Measurements from ENCODE around the gene NMUR1.
"Not testable (repeated sequence)": the region's sequence is repeated elsewhere in the genome, so short reads cannot be mapped to it uniquely, and the experiment has no call there.

NMUR1 gene

GRCh38 chr2:231565887-231566594, 35.8 kb upstream of the NMUR1 start:
- no peak for DNase-seq
- Mint-ChIP-seq H3K9me3 (no peaks in the 10 kb centered on the region), H3K4me3 (no peak overlapping the region), H3K27me3 (peaks cover 0 to 5% of the 10 kb centered on the region in 2 donors), H3K27ac (no peak overlapping the region), H3K36me3 (ENCODE audit: insufficient read depth) (peaks cover under 1% of the 10 kb centered on the region), H3K4me1 (ENCODE audit: low read depth in 2 of 2) (peaks cover 0 to 5% of the 10 kb centered on the region in 2 donors)
- ATAC-seq (replicated peaks), result no peak

- no peaks in the 10 kb centered on the region for H3K9me3 Mint-ChIP-seq
- no peak overlapping the region for H3K27ac Mint-ChIP-seq
- H3K36me3 Mint-ChIP-seq (ENCODE audit: insufficient read depth), result peaks cover 3% of the 10 kb centered on the region
- no peak overlapping the region for H3K4me3 Mint-ChIP-seq
- ATAC-seq (replicated peaks) (peak; percentile 50), DNase-seq (no peak)
- H3K4me1 Mint-ChIP-seq (ENCODE audit: low read depth in 2 of 2), result peaks cover 0 to 2% of the 10 kb centered on the region in 2 donors
- no peaks in the 10 kb centered on the region for H3K27me3 Mint-ChIP-seq
These were observed 33.2 kb upstream of the NMUR1 start for GRCh38 chr2:231563378-231563961.

GRCh38 chr2:231557571-231558217, 27.4 kb upstream of the NMUR1 start:
- peak overlapping the region; percentile 31 to 79 for H3K4me3 Mint-ChIP-seq

GRCh38 chr2:231556981-231557380, 26.7 kb upstream of the NMUR1 start:
- Mint-ChIP-seq H3K4me3 (peak overlapping the region in 1 of 2 donors; percentile 79), H3K27me3 (no peaks in the 10 kb centered on the region), H3K36me3 (ENCODE audit: insufficient read depth) (peaks cover 3% of the 10 kb centered on the region), H3K4me1 (ENCODE audit: low read depth in 2 of 2) (peaks cover 34 to 38% of the 10 kb centered on the region in 2 donors), H3K9me3 (peaks cover 6 to 14% of the 10 kb centered on the region in 2 donors), H3K27ac (peak overlapping the region; percentile 84 to 95)
- ATAC-seq (replicated peaks) (no peak), DNase-seq (no peak)

More at GRCh38 chr2:231557571-231558217, 27.4 kb upstream of the NMUR1 start:
- H3K36me3 Mint-ChIP-seq (ENCODE audit: insufficient read depth), result peaks cover 3% of the 10 kb centered on the region
- DNase-seq (peak; percentile 65 to 69 (median 67)), ATAC-seq (replicated peaks) (peak; percentile 93)
- peaks cover 34 to 38% of the 10 kb centered on the region in 2 donors for H3K4me1 Mint-ChIP-seq (ENCODE audit: low read depth in 2 of 2)
- H3K27me3 Mint-ChIP-seq, result no peaks in the 10 kb centered on the region
- peaks cover 6 to 11% of the 10 kb centered on the region in 2 donors for H3K9me3 Mint-ChIP-seq
- peak overlapping the region in 1 of 2 donors; percentile 84 for H3K27ac Mint-ChIP-seq

- Mint-ChIP-seq H3K9me3 (peaks cover 6 to 14% of the 10 kb centered on the region in 2 donors), H3K27ac (peak overlapping the region; percentile 84 to 95), H3K4me3 (peak overlapping the region in 1 of 2 donors; percentile 79), H3K4me1 (ENCODE audit: low read depth in 2 of 2) (peaks cover 34 to 38% of the 10 kb centered on the region in 2 donors)
- not testable (repeated sequence) for H3K36me3 Mint-ChIP-seq (ENCODE audit: insufficient read depth); ATAC-seq (replicated peaks); DNase-seq; H3K27me3 Mint-ChIP-seq
These were observed 26.3 kb upstream of the NMUR1 start for GRCh38 chr2:231556496-231556895.

GRCh38 chr2:231554748-231555545, 24.7 kb upstream of the NMUR1 start:
- ATAC-seq (replicated peaks), result peak; percentile 20
- DNase-seq, result no peak
- peaks cover 6 to 14% of the 10 kb centered on the region in 2 donors for H3K9me3 Mint-ChIP-seq
- peak overlapping the region; percentile 95 to 97 for H3K27ac Mint-ChIP-seq
- no peaks in the 10 kb centered on the region for H3K27me3 Mint-ChIP-seq
- peaks cover 36 to 40% of the 10 kb centered on the region in 2 donors for H3K4me1 Mint-ChIP-seq (ENCODE audit: low read depth in 2 of 2)
- peaks cover 3% of the 10 kb centered on the region for H3K36me3 Mint-ChIP-seq (ENCODE audit: insufficient read depth)
- peak overlapping the region; percentile 74 to 79 for H3K4me3 Mint-ChIP-seq

- peak overlapping the region; percentile 95 to 97 for H3K27ac Mint-ChIP-seq
- peaks cover 41 to 45% of the 10 kb centered on the region in 2 donors for H3K4me1 Mint-ChIP-seq (ENCODE audit: low read depth in 2 of 2)
- ATAC-seq (replicated peaks), result peak; percentile 66
- H3K36me3 Mint-ChIP-seq (ENCODE audit: insufficient read depth), result peaks cover 3% of the 10 kb centered on the region
- peak overlapping the region; percentile 74 to 79 for H3K4me3 Mint-ChIP-seq
- peaks cover 6 to 14% of the 10 kb centered on the region in 2 donors for H3K9me3 Mint-ChIP-seq
- DNase-seq, result no peak
- H3K27me3 Mint-ChIP-seq, result no peaks in the 10 kb centered on the region
These were observed 24.1 kb upstream of the NMUR1 start for GRCh38 chr2:231554327-231554726.

- no peak for ATAC-seq (replicated peaks)
- Mint-ChIP-seq H3K9me3 (peaks cover 6 to 14% of the 10 kb centered on the region in 2 donors), H3K36me3 (ENCODE audit: insufficient read depth) (no peaks in the 10 kb centered on the region), H3K4me1 (ENCODE audit: low read depth in 2 of 2) (peaks cover 48 to 58% of the 10 kb centered on the region in 2 donors), H3K4me3 (no peak overlapping the region), H3K27me3 (no peaks in the 10 kb centered on the region), H3K27ac (no peak overlapping the region)
- DNase-seq, result no peak
These were observed 22.5 kb upstream of the NMUR1 start for GRCh38 chr2:231552752-231553151.

GRCh38 chr2:231549446-231550239, 19.4 kb upstream of the NMUR1 start:
- Mint-ChIP-seq H3K4me3 (peak overlapping the region; percentile 23 to 34), H3K4me1 (ENCODE audit: low read depth in 2 of 2) (peaks cover 48 to 61% of the 10 kb centered on the region in 2 donors), H3K9me3 (peaks cover 6 to 14% of the 10 kb centered on the region in 2 donors), H3K27ac (peak overlapping the region; percentile 71 to 88), H3K36me3 (ENCODE audit: insufficient read depth) (peaks cover 4% of the 10 kb centered on the region), H3K27me3 (no peaks in the 10 kb centered on the region)
- DNase-seq (no peak), ATAC-seq (replicated peaks) (no peak)

GRCh38 chr2:231548752-231549151, 18.5 kb upstream of the NMUR1 start:
- ATAC-seq (replicated peaks) (no peak), DNase-seq (no peak)
- Mint-ChIP-seq H3K4me3 (peak overlapping the region; percentile 1 to 9), H3K4me1 (ENCODE audit: low read depth in 2 of 2) (peaks cover 42 to 53% of the 10 kb centered on the region in 2 donors), H3K27ac (peak overlapping the region; percentile 9 to 88), H3K9me3 (peaks cover 6 to 14% of the 10 kb centered on the region in 2 donors), H3K36me3 (ENCODE audit: insufficient read depth) (peaks cover 4% of the 10 kb centered on the region), H3K27me3 (no peaks in the 10 kb centered on the region)

- peaks cover 39 to 50% of the 10 kb centered on the region in 2 donors for H3K4me1 Mint-ChIP-seq (ENCODE audit: low read depth in 2 of 2)
- peak overlapping the region in 1 of 2 donors; percentile 62 for H3K27ac Mint-ChIP-seq
- H3K4me3 Mint-ChIP-seq, result peak overlapping the region; percentile 52 to 84
- no peak for DNase-seq
- peaks cover 1 to 2% of the 10 kb centered on the region in 2 donors for H3K9me3 Mint-ChIP-seq
- no peak for ATAC-seq (replicated peaks)
- H3K36me3 Mint-ChIP-seq (ENCODE audit: insufficient read depth), result peaks cover 4% of the 10 kb centered on the region
- no peaks in the 10 kb centered on the region for H3K27me3 Mint-ChIP-seq
These were observed 17.3 kb upstream of the NMUR1 start for GRCh38 chr2:231547315-231548110.

Measured in effector memory CD8-positive, alpha-beta T cell (primary cell).